GM19438 (cell line): ENCODE data around the gene MICALL1.

ENCODE experiments used
- ATAC-seq: cut with Tn5 transposase; IDR thresholded peaks from one replicate; pipeline ENCODE4 v1.9.1; 2021; ENCODE audit warnings: low read depth; ENCODE audit not compliant: unreplicated experiment

MICALL1 gene, protein sequence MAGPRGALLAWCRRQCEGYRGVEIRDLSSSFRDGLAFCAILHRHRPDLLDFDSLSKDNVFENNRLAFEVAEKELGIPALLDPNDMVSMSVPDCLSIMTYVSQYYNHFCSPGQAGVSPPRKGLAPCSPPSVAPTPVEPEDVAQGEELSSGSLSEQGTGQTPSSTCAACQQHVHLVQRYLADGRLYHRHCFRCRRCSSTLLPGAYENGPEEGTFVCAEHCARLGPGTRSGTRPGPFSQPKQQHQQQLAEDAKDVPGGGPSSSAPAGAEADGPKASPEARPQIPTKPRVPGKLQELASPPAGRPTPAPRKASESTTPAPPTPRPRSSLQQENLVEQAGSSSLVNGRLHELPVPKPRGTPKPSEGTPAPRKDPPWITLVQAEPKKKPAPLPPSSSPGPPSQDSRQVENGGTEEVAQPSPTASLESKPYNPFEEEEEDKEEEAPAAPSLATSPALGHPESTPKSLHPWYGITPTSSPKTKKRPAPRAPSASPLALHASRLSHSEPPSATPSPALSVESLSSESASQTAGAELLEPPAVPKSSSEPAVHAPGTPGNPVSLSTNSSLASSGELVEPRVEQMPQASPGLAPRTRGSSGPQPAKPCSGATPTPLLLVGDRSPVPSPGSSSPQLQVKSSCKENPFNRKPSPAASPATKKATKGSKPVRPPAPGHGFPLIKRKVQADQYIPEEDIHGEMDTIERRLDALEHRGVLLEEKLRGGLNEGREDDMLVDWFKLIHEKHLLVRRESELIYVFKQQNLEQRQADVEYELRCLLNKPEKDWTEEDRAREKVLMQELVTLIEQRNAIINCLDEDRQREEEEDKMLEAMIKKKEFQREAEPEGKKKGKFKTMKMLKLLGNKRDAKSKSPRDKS

DNA sequence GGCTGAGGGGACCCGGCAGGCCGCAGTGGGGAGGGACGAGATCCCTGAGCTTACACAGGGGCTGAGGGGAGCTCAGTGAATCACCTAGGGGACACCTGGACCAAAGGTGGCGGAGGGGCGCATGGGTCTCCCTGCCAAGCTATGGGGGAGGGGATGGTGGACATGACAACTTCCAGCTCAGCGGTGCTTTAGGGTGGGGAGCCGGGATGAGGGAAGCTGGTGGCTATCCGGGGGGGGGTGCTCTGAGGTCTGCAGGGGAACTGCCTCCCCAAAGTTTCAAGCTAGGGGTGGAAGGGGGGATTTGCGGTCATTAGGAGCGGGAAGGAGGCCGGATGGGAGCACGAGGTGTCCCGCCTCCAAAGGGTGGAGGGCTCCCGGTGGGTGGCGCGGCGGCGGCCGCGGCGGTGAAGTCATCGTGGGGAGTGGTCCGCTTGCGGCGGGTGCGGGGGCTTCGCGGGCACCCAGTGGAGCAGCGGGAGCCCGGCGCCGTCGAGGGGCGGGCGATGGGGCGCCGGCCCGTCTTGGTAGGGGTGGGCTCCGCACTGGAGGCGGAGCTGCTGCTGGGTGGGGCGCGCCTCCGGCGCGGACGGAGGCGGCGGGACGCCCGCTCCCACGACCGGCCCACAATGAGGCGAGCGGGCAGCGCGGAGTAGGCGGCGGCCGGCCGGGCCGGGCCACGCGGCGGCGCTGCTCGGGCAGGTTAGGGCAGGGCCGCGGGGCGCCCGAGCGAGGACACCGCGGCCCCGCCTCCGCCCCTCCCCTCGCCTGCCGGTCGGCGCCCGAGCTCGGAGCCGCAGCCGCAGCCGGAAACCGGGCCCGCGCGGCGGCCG lies at the start of gene MICALL1:
Gene MICALL1, plus strand, starts transcription at position 764 of the 830 bp plus-strand sequence. CDS start 126 bp downstream, outside the sequence.
- peak; percentile 67 for ATAC-seq

DNA sequence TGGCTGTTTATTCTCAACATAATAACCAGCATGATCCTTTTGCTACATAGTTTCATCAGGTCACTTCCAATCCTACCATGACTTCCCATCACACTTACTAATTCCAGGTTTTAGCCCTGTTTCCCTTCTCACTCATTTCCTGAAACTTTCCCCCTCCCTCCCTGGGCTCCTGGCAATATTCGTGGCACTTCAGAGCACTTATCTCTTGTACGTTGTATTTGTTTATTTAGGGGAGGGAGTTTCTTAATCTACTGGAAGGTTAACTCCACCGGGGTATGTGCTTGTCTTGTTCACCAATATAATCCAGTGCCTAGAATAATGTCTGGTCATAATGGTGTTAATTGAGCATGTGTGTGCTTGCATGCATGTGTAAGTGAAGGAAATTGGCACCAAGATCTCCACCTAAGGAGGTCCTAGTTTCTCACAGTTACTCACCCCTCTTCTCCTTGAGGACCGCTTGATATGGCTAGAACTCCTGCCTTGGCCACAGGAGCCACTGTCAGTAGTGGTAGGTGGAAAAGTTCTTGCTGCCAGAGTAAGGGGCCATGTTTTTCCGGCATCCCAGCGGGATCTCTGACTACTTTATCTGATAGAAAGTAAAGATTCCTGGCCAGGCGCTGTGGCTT lies 45.2 kb upstream of the MICALL1 start:
- ATAC-seq = no peak

DNA sequence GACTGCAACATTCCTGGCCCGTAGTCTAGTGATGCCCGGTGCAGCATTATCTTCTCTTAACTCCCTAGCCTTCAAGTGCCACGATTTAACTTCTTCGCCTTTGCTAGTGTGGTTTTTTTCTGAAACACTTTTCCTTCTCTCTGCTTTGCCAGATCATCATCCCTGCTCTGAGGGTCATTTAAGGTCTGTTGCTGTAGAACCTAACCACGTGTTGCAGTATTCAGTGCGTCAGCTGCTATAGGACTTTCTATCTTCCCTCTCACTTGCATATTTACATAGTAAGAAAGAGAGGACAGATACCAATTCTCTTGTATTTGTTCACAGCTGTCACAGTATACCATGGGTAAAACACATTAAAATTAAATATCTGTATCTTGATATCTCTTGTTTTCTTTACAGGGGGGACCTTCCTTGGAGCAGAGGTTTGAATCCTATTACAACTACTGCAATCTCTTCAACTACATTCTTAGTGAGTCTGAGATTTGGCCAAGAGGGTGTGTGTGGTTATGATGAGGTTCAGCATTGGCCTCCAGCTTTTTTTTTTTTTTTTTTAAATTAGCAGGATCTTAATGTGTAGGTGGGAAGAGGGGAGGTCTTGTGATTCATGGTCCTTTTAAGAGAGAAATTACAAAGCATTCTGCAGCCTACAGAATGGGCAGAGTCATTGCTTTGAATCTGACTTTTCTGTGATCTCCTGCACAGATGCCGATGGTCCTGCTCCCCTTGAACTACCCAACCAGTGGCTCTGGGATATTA lies 43.3 kb upstream of the MICALL1 start:
- ATAC-seq = no peak

DNA sequence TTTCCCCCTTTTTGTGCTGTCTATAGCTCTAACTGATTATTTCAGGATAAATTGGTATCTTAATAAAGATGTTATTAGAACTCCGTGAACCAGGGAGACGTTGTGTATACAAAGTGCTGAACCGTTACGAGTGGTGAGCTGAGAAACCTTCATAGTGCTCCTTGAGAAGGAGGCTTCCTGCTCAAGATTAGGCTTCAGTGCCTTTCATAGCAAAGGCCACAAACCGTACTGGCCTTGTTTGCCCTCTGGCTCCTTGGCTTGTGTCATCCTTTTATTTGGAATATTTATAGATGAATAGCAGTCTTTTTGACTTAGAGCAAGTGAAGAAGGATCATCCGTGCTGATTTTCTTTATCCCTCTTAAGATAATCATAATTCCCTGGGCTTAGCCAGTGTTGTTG lies 40.6 kb upstream of the MICALL1 start:
- ATAC-seq = no peak

DNA sequence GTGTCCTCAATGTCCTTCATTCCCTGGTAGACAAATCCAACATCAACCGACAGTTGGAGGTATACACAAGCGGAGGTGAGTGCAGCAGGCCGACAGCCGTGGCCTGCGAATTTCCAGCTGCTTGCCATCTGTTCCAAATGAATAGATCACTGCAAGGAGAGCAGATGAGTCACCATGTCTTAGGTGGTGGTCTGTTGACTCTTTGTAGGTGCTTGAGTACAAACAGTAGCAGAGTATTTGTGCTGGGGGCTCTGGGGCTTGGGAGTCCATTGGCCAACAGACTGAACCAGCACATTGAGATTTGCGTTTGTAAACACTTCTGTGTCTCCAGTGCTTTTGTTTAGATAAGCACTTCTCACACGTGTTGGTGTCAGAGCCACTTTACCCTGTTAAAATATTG lies 35.8 kb upstream of the MICALL1 start:
- ATAC-seq = no peak

DNA sequence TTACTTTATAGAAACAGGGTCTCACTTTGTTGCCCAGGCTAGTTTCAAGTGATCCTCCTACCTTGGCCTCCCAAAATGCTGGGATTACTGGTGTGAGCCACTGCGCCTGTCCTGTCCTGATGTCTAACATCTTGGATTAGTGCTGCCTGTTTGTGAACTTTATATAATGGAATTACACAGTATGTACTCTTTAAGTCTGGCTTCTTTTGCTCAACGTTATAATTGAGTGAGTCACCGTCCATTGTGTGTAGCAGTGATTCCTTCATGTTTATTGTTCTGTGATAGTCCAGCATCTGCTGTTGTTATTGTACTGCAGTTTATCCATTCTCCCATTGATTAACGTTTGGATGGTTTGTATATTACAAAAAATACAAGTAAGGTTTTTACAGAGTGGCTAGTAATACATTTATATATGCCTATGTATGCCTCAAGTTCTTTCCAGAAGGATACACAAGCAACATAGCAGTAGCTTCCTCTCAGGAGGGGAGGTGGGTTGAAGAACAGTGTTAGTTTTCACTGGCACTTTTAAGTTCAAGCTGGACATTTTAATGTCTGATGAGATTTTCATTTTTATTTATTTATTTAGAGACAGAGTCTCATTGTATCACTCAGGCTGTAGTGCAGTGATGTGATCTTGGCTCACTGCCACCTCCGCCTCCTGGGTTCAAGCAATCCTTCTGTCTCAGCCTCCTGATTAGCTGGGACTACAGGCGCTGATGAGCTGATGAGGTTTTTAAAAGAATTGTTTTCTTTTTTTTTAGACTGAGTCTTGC lies 25.2 kb upstream of the MICALL1 start:
- ATAC-seq = no peak

DNA sequence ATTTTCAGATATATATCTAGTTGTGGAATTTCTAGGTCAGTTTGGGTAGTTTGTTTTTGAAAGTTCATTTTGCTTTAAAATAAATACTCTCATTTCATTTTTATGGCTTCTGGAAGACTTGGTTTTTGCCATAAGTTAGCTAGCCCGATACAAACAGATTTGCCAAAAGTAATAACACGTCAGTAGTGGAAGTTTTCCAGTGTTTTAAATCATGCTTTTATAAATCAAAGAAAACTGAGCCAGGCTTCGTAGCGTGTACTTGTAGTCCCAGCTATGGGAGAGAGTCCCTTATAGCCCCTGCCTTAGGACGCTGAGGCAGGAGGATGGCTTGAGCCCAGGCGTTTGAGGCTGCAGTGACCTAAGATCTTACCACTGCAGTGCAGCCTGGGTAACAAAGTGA lies 21.7 kb upstream of the MICALL1 start:
- ATAC-seq = no peak

DNA sequence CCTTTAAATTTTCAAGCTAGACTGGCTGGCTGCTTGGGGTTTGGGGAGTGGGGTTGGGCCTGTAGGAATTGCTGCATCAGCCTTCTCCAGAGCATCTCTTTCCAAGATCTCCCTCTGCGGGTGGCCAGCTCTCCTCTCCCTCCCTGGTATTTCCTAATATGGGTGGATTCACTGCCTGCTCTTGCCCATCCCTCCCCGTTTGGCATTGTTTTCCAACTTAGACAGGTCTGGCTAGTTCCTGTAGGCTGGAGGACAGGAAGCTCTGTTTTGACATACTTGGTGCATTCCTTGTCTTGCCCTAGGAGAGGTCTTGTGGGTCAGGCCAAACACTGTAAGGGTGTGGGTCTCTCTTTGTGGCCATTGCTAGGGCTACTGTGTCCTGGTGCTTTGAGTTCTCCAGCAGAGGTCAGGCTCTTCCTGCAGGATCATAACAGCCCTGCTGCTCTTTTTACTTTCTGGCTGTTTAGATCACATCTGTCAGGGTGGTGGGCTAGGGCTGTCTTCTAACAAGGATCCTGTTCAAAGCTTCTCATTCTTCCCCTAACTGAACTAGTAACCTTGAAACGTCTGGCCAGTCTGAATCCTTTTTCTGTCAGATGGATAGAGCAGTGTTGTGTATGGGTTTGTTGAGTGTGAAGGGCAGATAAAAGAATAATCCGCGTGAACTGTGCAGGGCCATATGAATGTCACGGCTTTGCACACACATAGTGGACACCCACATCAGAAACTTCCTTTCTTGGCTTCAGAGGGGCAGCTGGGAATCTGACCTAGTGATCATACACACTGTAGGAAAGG lies 18.3 kb upstream of the MICALL1 start:
- no peak for ATAC-seq

DNA sequence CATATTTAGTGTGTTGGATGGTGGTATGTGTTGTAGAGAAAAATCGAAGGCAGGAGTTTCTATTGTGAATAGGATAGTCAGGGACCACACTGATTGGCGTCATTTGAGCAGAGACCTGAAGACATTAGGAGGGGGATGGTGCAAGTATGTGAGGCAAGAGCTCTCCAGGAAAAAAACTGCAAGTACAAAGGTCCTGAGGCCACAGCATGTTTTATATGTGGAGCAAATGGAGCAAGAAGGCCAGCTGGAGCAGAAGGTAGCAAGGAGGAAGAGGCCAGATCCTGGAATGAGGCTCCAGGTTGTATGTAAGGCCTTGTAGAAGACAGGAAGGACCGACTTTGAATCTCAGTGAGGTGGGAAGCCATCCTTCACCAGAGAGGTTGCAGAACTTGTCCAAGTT lies 14.2 kb upstream of the MICALL1 start:
- ATAC-seq = no peak

DNA sequence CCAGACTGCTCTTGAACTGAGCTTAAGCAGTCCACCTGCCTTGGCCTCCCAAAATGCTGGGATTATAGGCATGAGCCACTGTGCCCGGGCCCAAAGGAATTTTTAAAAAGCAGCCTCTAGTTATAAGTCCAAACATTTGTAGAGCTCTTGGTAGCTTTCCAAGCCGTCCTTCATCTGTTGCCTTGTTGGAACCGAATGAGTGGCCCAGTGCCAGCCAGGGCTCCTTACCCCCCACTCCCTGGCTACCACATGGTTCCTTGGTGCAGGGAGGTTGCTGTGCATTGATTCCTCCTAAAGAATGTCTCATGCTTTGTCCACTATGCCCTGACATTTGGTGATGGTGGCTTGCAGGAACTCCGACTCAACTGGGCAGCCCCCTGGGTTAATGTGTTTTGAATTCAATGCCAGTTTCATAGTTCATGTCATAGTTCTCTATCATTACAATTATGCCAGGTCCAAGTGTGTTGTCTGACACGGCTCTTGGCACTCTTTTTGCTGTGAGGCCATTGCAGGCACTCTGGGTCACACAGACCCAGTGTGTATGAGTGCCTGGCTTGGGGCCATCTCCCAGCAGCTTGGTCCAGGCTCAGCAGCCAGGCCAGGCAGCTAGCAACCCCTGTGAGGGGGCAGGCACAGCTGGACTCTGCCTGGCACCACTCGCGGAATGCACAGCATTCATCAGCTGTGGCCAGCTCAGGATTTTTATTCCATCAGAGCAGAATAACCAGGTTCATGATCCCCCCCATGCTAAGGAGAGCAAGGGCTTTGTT lies 13.3 kb upstream of the MICALL1 start:
- no peak for ATAC-seq

DNA sequence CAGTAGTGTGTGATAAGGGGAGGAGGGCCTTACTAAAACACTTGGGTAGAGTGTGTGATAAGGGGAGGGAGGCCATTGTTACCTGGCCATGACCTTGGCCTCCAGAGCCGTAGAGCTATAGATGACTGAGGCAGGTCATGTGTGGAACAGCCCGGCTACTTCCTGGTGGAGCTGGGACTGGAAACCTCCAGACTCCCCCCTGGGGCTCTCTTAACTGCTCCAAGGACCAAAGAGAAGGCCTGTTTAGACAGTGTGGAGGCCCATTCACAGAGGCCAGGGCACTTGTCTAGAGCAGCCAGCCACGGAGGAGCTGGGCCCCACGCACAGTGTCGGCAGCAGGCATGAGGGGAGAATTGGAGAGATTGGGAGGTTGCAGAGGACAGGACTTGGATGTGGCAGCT lies 12.5 kb upstream of the MICALL1 start:
- ATAC-seq = no peak

DNA sequence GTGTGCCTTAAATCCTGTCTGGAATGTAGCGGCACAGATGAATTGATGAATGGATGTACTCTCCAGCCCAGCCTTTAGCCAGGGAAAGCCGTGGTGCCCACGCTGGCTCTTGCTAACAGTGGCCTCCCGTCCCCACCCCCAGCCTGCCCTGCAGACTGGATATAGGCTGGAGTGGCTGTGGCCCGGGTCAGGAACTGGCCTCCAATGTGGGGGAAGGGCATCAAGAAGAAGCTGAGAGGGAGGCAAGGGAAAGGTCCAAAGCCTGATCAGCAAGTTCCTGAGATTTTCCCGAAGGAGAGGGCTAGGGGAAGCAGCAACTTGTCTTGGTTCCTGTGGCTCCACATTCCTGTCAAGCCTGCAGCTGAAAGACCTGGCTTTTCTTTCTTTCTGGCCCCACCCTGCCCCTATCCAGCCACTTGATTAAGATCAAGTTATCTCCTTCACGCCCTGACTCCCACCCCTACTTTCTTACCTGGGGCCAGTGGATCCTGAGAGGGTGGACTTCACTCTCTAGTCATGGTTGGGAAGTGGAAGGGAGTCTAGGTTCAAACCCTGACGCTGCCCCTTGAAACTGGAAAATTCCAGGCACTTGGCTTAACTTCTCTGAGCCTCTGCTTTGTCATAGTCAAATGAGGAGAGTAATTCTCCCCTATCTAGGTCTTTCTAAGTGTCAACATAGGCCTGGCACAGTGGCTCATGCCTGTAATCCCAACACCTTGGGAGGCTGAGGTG lies 11.0 kb upstream of the MICALL1 start:
- ATAC-seq = no peak

DNA sequence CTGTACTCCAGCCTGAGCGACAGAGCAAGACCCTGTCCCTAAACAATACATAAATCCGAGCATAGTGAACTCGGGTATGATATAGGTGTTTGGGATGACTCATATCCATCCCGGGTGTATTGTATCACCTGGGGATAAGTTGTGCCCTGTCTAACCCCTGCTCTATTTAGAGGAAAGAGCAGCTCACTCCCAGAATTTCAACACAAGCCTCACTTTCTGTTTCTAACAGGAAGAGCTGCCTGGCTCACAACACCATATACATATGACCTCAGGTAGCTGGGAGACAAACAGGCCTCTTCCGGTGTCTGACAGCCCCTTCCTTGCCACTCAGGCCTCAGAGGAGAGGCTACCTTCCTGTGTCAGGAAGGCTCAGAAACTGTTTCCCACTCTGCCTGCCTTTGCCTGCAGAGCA lies 9.9 kb upstream of the MICALL1 start:
- ATAC-seq = peak; percentile 84

DNA sequence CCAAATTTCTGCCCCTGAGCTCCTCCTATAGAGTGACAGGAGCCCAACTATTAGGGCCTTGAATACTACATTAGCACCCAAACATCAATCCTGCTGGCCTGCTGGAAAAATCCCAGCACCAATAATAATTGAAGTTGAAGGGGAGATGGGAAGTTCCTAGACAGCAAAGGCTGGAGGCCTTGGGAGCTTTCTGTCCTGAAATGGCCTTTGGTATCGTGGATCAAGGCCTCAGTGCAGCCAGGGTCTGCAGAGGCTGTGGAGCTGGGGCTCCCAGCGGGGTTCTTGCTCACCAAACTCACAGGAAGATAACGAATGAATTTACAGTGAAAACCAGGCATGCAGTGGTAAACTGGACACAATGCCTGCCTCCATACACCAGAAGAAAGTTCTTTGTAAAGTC lies 9.2 kb upstream of the MICALL1 start:
- ATAC-seq = no peak

DNA sequence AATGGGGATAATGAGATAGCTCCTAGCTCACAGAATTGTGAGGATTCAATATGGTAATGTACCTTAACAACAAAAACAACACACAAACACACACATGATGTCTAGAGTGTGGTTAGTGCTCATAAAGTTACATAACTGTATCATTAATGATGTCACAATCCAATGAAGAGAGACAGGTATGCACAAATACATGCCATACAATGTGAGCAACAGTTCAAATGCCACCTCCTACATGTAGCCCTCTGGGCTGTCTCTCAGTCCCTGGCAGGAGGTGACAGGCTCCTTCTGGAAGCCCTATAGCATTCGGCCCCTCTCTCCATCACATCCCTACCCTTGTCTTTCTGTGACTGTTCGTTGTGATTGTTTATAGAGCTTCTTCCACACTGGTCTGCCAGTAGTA lies 8.3 kb upstream of the MICALL1 start:
- ATAC-seq = no peak

DNA sequence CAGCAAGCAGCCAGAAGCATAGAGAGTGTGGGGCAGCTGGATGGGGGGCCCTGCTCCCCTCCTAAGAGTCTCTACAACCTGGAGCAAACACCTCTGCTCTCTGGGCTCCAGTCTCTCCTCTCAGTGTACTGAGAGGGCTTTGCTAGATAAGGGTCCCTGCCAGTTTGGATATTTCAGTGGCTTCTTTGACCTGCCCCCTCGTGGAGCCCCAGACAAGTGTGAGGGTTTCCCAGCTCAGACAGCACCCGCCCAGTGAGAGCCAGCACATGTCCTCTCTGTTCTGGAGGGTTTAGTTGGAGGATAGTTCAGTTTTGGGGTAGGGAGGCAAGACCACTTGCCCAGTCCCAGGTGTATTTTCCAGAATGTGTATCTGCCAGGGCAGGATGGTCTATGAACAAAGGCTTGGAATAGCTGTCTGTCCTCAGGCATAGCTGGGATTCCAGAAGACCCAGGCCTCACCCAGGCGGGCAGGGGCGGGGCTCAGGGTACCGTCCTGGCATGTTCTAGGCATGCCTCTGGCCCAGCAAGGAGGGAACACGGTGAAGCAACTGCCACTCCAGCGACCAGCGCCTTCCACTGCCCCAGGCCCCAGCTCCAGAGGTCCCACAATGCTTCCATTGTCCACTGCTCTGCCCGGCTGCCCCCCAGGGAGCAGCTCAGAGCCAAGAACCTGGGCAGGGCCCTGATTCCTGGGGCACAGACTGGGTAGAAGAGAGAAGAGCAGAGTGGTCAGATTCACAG lies 7.5 kb upstream of the MICALL1 start:
- ATAC-seq = no peak
